Panc1 (cell line): ENCODE measurements around the gene TMEM117. TPM values are rescaled to one million over a fixed set of nuclear protein-coding genes. Genes with fewer than 3 reads are reported as not detected.

Experiments used
- ATAC-seq: fragments of 200-7000 bp; cut with Tn5 transposase; 2 replicates; pipeline ENCODE4 v1.9.1; 2020; ENCODE audit warnings: mild to moderate bottlenecking, moderate library complexity
- BruUV-seq: library from RNA; stranded (reverse); fragments of 400-500 nt; replicated peaks from 2 replicates; lab custom pipeline; 2021; lab: Mats Ljungman, UMichigan
- CTCF ChIA-PET: fragments of 300-600 bp; sonication (Branson Sonifier 250); formaldehyde crosslinking; loops from one replicate; lab custom pipeline; 2022; ENCODE audit warnings: antibody characterized with exemption; lab: Charles Lee
- POLR2A ChIA-PET: fragments of 300-600 bp; sonication (Branson Sonifier 250); formaldehyde crosslinking; loops from one replicate; lab custom pipeline; 2022; ENCODE audit warnings: antibody characterized with exemption; lab: Charles Lee
- DNase-seq: peaks from one replicate; pipeline ENCODE4 v3.0.0-alpha.2; 2010; ENCODE audit warnings: low read depth, low spot score
- H3K27ac ChIP-seq: 2 replicates; pipeline ENCODE4 v1.5.1; 2011; ENCODE audit warnings: mild to moderate bottlenecking, low read length, inconsistent platforms
- H3K27me3 ChIP-seq: fragments of 200-500 bp; sonication (Bioruptor generic); 2 replicates; pipeline ENCODE4 v1.6.0; 2014; ENCODE audit warnings: low read length, inconsistent platforms; ENCODE audit not compliant: control insufficient read depth, insufficient read depth
- H3K36me3 ChIP-seq: fragments of 200-500 bp; sonication (Bioruptor generic); 2 replicates; pipeline ENCODE4 v1.5.1; 2014; ENCODE audit warnings: inconsistent platforms, mild to moderate bottlenecking, low read length, moderate library complexity; ENCODE audit not compliant: control insufficient read depth, insufficient read depth
- H3K4me1 ChIP-seq: 2 replicates; pipeline ENCODE4 v1.5.1; 2011; ENCODE audit warnings: inconsistent platforms, mild to moderate bottlenecking, low read length, moderate library complexity; ENCODE audit not compliant: control insufficient read depth, insufficient read depth
- H3K4me3 ChIP-seq, 2 experiments: 2 replicates each; pipeline ENCODE4 v1.5.1; 2011 to 2012; ENCODE audit warnings: low read depth in 2 of 2, low read length in 2 of 2, mild to moderate bottlenecking in 2 of 2, inconsistent platforms in 1 of 2, moderate library complexity in 1 of 2
- H3K9me3 ChIP-seq: fragments of 200-500 bp; sonication (Bioruptor generic); 2 replicates; pipeline ENCODE4 v1.5.1; 2014; ENCODE audit warnings: low read depth, mild to moderate bottlenecking, inconsistent platforms, low read length, moderate library complexity; ENCODE audit not compliant: control insufficient read depth, insufficient read depth
- POLR2AphosphoS5 ChIP-seq: IDR thresholded peaks from 2 replicates; pipeline ENCODE4 v1.6.1; 2012; ENCODE audit warnings: mild to moderate bottlenecking, low read depth, low read length, moderate library complexity
- REST ChIP-seq, 2 experiments: IDR thresholded peaks; 2 replicates each; pipeline ENCODE4 v1.6.1; 2011 to 2012; ENCODE audit warnings: low read depth in 2 of 2, control low read depth in 1 of 2, low read length in 1 of 2, mild to moderate bottlenecking in 1 of 2, moderate library complexity in 1 of 2; ENCODE audit not compliant: insufficient read depth in 1 of 2
- SIN3A ChIP-seq: IDR thresholded peaks from 2 replicates; pipeline ENCODE4 v1.6.1; 2012; ENCODE audit warnings: low read depth, mild to moderate bottlenecking, low read length, moderate library complexity, borderline replicate concordance; ENCODE audit not compliant: insufficient read depth
- TCF7L2 ChIP-seq: IDR thresholded peaks from 2 replicates; pipeline ENCODE4 v1.6.1; 2011; ENCODE audit warnings: mild to moderate bottlenecking, low read depth, low read length, inconsistent platforms
- in situ Hi-C: cut with HindIII; loops from 2 replicates; pipeline ENCODE4 v1.10.0; 2016; ENCODE audit warnings: low sequenced_read_pairs, low pct_unique_long_range_greater_than_20kb
- intact Hi-C: fragments of 100-400 bp; cut with micrococcal nuclease; formaldehyde crosslinking; loops from one replicate; pipeline ENCODE4 v1.10.0; 2022; ENCODE audit not compliant: unreplicated experiment
- total RNA-seq: library from RNA; stranded (reverse); gene quantifications from one replicate; pipeline ENCODE4 v1.2.1, GENCODE V29; 2021; ENCODE audit not compliant: unreplicated experiment
- TF ChIP-seq, protein P1 (sequence below): fragments of 450-650 bp; IDR thresholded peaks from 2 replicates; pipeline ENCODE4 v1.5.1; 2017; ENCODE audit warnings: mild to moderate bottlenecking

TMEM117 gene
- total RNA-seq, 1 experiment from 2014 or later, result 5.5 TPM

GRCh38 chr12:43848786-43849185, 12.9 kb downstream of the TMEM117 start:
- BruUV-seq, result no TSS peak
- Histone ChIP-seq H3K27me3 (no peaks in the 10 kb centered on the region), H3K9me3 (no peaks in the 10 kb centered on the region), H3K4me3 (no peak overlapping the region), H3K27ac (no peak overlapping the region), H3K36me3 (no peaks in the 10 kb centered on the region), H3K4me1 (no peaks in the 10 kb centered on the region)
- CTCF ChIA-PET, result no interaction called here
- intact Hi-C loops (no loop called here), in situ Hi-C loops (no loop called here)
- TF ChIP-seq TCF7L2 (no peak), REST (IDR thresholded peaks at IDR 0.05; ENCODE audit: insufficient read depth in 1 of 2, low read depth in 2 of 2, low read length in 1 of 2) (no peak), SIN3A (no peak), POLR2AphosphoS5 (no peak)
- TF ChIP-seq, protein P1, sequence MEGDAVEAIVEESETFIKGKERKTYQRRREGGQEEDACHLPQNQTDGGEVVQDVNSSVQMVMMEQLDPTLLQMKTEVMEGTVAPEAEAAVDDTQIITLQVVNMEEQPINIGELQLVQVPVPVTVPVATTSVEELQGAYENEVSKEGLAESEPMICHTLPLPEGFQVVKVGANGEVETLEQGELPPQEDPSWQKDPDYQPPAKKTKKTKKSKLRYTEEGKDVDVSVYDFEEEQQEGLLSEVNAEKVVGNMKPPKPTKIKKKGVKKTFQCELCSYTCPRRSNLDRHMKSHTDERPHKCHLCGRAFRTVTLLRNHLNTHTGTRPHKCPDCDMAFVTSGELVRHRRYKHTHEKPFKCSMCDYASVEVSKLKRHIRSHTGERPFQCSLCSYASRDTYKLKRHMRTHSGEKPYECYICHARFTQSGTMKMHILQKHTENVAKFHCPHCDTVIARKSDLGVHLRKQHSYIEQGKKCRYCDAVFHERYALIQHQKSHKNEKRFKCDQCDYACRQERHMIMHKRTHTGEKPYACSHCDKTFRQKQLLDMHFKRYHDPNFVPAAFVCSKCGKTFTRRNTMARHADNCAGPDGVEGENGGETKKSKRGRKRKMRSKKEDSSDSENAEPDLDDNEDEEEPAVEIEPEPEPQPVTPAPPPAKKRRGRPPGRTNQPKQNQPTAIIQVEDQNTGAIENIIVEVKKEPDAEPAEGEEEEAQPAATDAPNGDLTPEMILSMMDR, result no peak
- ATAC-seq (no peak), DNase-seq (no peak)
- POLR2A ChIA-PET, result no interaction called here

GRCh38 chr12:43852744-43853143, 16.9 kb downstream of the TMEM117 start:
- Histone ChIP-seq H3K9me3 (no peaks in the 10 kb centered on the region), H3K27me3 (no peaks in the 10 kb centered on the region), H3K4me1 (no peaks in the 10 kb centered on the region), H3K36me3 (no peaks in the 10 kb centered on the region), H3K4me3 (no peak overlapping the region), H3K27ac (no peak overlapping the region)
- POLR2A ChIA-PET, result no interaction called here
- in situ Hi-C loops (no loop called here), intact Hi-C loops (no loop called here)
- no TSS peak for BruUV-seq
- TF ChIP-seq, protein P1, result no peak
- TF ChIP-seq TCF7L2 (no peak), SIN3A (no peak), POLR2AphosphoS5 (no peak), REST (IDR thresholded peaks at IDR 0.05; ENCODE audit: insufficient read depth in 1 of 2, low read depth in 2 of 2, low read length in 1 of 2) (no peak)
- DNase-seq (no peak), ATAC-seq (no peak)
- CTCF ChIA-PET, result no interaction called here
